GM23338 (cell line): Measurements from ENCODE around the gene MAST4. TPM values are rescaled to one million over a fixed set of nuclear protein-coding genes. Genes with fewer than 3 reads are reported as not detected.

ENCODE experiments used
- ATAC-seq: fragments of 200-7000 bp; cut with Tn5 transposase; 3 replicates; pipeline ENCODE4 v1.9.1; 2020
- DNase-seq: peaks from one replicate; pipeline ENCODE4 v3.0.0-alpha.2; 2015; ENCODE audit warnings: low spot score
- H2AFZ ChIP-seq: fragments of 200-600 bp; sonication (generic); 2 replicates; pipeline ENCODE4 v1.8.0; 2016; ENCODE audit warnings: antibody characterized with exemption, mild to moderate bottlenecking, moderate library complexity
- H3F3A ChIP-seq: fragments of 200-600 bp; sonication (generic); replicated peaks from 2 replicates; pipeline ENCODE4 v1.8.0; 2017; ENCODE audit warnings: antibody characterized with exemption, mixed run types, low read depth
- H3K27ac ChIP-seq: fragments of 200-600 bp; sonication (generic); 2 replicates; pipeline ENCODE4 v1.6.1; 2016; ENCODE audit warnings: low read depth
- H3K27me3 ChIP-seq: fragments of 200-600 bp; sonication (generic); 2 replicates; pipeline ENCODE4 v1.8.0; 2016; ENCODE audit warnings: mild to moderate bottlenecking, mixed run types, moderate library complexity; ENCODE audit not compliant: insufficient read depth
- H3K36me3 ChIP-seq: fragments of 200-600 bp; sonication (generic); 2 replicates; pipeline ENCODE4 v1.8.0; 2016; ENCODE audit warnings: mild to moderate bottlenecking; ENCODE audit not compliant: insufficient read depth
- H3K4me1 ChIP-seq: fragments of 200-600 bp; sonication (generic); 2 replicates; pipeline ENCODE4 v1.8.0; 2016; ENCODE audit warnings: mild to moderate bottlenecking, moderate library complexity; ENCODE audit not compliant: insufficient read depth
- H3K4me2 ChIP-seq: fragments of 200-600 bp; sonication (generic); 2 replicates; pipeline ENCODE4 v1.7.1; 2017; ENCODE audit warnings: mixed run types
- H3K4me3 ChIP-seq: fragments of 200-600 bp; sonication (generic); 2 replicates; pipeline ENCODE4 v1.6.1; 2016; ENCODE audit warnings: mixed run types
- H3K79me2 ChIP-seq: fragments of 200-600 bp; sonication (generic); replicated peaks from 2 replicates; pipeline ENCODE4 v1.8.0; 2017; ENCODE audit warnings: mild to moderate bottlenecking; ENCODE audit not compliant: insufficient read depth
- H3K9me2 ChIP-seq: fragments of 200-600 bp; sonication (generic); 2 replicates; pipeline ENCODE4 v1.8.0; 2017; ENCODE audit not compliant: insufficient read depth
- H4K20me1 ChIP-seq: fragments of 200-600 bp; sonication (generic); replicated peaks from 2 replicates; pipeline ENCODE4 v1.8.0; 2017; ENCODE audit warnings: mild to moderate bottlenecking; ENCODE audit not compliant: insufficient read depth
- H3K27ac Mint-ChIP-seq: 2 replicates; pipeline ENCODE4 v1.8.0; 2020; ENCODE audit warnings: inconsistent platforms, mild to moderate bottlenecking, moderate library complexity, mixed read lengths
- H3K27me3 Mint-ChIP-seq: 3 replicates; pipeline ENCODE4 v1.8.0; 2022; ENCODE audit warnings: low read depth, mild to moderate bottlenecking, moderate library complexity, mixed read lengths, inconsistent platforms; ENCODE audit not compliant: insufficient read depth, poor library complexity
- H3K36me3 Mint-ChIP-seq: 3 replicates; pipeline ENCODE4 v1.8.0; 2021; ENCODE audit warnings: low read depth, mild to moderate bottlenecking, inconsistent platforms, moderate library complexity, mixed read lengths
- H3K4me1 Mint-ChIP-seq: 3 replicates; pipeline ENCODE4 v1.8.0; 2020; ENCODE audit warnings: mild to moderate bottlenecking, inconsistent platforms, mixed read lengths
- H3K4me3 Mint-ChIP-seq: 3 replicates; pipeline ENCODE4 v1.8.0; 2021; ENCODE audit warnings: moderate library complexity, mild to moderate bottlenecking, inconsistent platforms, mixed read lengths
- H3K9me3 Mint-ChIP-seq: 3 replicates; pipeline ENCODE4 v1.8.0; 2020; ENCODE audit warnings: moderate library complexity, mild to moderate bottlenecking, inconsistent platforms, mixed read lengths
- CREB1 ChIP-seq: fragments of 250-450 bp; sonication (Bioruptor Pico); IDR thresholded peaks from 2 replicates; pipeline ENCODE4 v1.5.0; 2020; ENCODE audit warnings: low read depth, mild to moderate bottlenecking, moderate library complexity
- JUNB ChIP-seq: IDR thresholded peaks from one replicate; pipeline ENCODE4 v1.6.1; 2016; ENCODE audit warnings: antibody characterized with exemption; ENCODE audit not compliant: unreplicated experiment
- NANOG ChIP-seq: IDR thresholded peaks from 2 replicates; pipeline ENCODE4 v1.6.1; 2016; ENCODE audit warnings: antibody characterized with exemption, borderline replicate concordance
- STAT1 ChIP-seq: IDR thresholded peaks from one replicate; pipeline ENCODE4 v1.6.1; 2016; ENCODE audit warnings: antibody characterized with exemption; ENCODE audit not compliant: unreplicated experiment
- ZNF331 ChIP-seq: fragments of 250-450 bp; sonication (Bioruptor Pico); IDR thresholded peaks from 2 replicates; pipeline ENCODE4 v1.5.0; 2020; ENCODE audit warnings: low read depth, mild to moderate bottlenecking, moderate library complexity
- polyA plus RNA-seq: library from polyadenylated mRNA; unstranded; fragments of >200 nt; fragmentation: Nextera tagmentation; extraction: Ambion mirVana; gene quantifications from 2 replicates; pipeline ENCODE4 v1.2.1, GENCODE V29; 2016
- total RNA-seq: library from RNA; depleted of rRNA; stranded (reverse); fragments of >200 nt; shearing (Covaris generic); gene quantifications from 2 replicates; pipeline ENCODE4 v1.2.3, GENCODE V29; 2014
- TF ChIP-seq, protein P1 (sequence below): IDR thresholded peaks from one replicate; pipeline ENCODE4 v1.6.1; 2018; ENCODE audit warnings: antibody characterized with exemption; ENCODE audit not compliant: unreplicated experiment
- TF ChIP-seq, protein P2 (sequence below), 2 experiments: fragments of 200-600 bp in 1 of 2; sonication (generic) in 1 of 2; conservative IDR thresholded peaks; 2 replicates each; pipeline versions ENCODE4 v1.5.1 to v1.6.1; 2016 to 2017; ENCODE audit warnings: antibody characterized with exemption in 2 of 2, low read depth in 2 of 2, mild to moderate bottlenecking in 2 of 2, moderate library complexity in 1 of 2
- TF ChIP-seq, protein P3 (sequence below): fragments of 250-450 bp; sonication (Bioruptor Pico); IDR thresholded peaks from 2 replicates; pipeline ENCODE4 v1.5.0; 2020; ENCODE audit warnings: mild to moderate bottlenecking, moderate library complexity
- TF ChIP-seq, protein P4 (sequence below): IDR thresholded peaks from 2 replicates; pipeline ENCODE4 v1.6.1; 2016; ENCODE audit warnings: antibody characterized with exemption

Gene MAST4
- total and polyA plus RNA-seq, 2 experiments from 2014 or later: 3.6 to 8.5 TPM

DNA sequence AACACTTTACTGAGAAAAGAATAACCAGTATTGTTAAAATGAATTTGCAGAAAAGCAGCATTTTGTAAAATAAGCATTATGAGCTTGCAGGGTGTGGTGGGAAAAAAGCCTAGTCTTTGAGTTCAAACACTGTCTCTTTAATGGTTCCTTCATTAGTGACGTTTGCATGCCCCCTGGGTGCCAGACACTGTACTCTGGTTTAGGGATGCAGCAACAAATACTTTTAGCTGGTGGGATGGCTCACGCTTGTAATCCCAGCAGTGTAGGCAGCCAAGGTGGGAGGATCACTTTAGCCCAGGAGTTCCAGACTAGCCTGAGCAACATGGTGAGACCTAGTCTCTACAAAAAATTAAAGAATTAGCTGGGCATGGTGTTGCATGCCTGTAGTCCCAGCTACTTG is 62.3 kb downstream of the MAST4 start:
- Histone ChIP-seq H3K27me3 (no peaks in the 10 kb centered on the region), H4K20me1 (no peaks in the 10 kb centered on the region), H3K4me1 (peaks cover 22% of the 10 kb centered on the region), H3K9me2 (0 out of 2 replicates have a peak, but pooled peaks cover 5% of the 10 kb centered on the region), H3K27ac (no peak overlapping the region), H3K4me2 (no peak overlapping the region), H3F3A (no peaks in the 10 kb centered on the region), H3K79me2 (no peaks in the 10 kb centered on the region), H3K36me3 (no peaks in the 10 kb centered on the region), H2AFZ (no peak overlapping the region), H3K4me3 (no peak overlapping the region)
- ATAC-seq (no peak; the same call in 1 of the 3 replicates), DNase-seq (no peak)
- peaks cover 22% of the 10 kb centered on the region for H3K4me1 Mint-ChIP-seq
- H3K36me3 Mint-ChIP-seq: no peaks in the 10 kb centered on the region
- H3K27ac Mint-ChIP-seq: no peak overlapping the region
- H3K27me3 Mint-ChIP-seq: peaks cover 3% of the 10 kb centered on the region
- H3K9me3 Mint-ChIP-seq: no peaks in the 10 kb centered on the region
- TF ChIP-seq, protein P1, sequence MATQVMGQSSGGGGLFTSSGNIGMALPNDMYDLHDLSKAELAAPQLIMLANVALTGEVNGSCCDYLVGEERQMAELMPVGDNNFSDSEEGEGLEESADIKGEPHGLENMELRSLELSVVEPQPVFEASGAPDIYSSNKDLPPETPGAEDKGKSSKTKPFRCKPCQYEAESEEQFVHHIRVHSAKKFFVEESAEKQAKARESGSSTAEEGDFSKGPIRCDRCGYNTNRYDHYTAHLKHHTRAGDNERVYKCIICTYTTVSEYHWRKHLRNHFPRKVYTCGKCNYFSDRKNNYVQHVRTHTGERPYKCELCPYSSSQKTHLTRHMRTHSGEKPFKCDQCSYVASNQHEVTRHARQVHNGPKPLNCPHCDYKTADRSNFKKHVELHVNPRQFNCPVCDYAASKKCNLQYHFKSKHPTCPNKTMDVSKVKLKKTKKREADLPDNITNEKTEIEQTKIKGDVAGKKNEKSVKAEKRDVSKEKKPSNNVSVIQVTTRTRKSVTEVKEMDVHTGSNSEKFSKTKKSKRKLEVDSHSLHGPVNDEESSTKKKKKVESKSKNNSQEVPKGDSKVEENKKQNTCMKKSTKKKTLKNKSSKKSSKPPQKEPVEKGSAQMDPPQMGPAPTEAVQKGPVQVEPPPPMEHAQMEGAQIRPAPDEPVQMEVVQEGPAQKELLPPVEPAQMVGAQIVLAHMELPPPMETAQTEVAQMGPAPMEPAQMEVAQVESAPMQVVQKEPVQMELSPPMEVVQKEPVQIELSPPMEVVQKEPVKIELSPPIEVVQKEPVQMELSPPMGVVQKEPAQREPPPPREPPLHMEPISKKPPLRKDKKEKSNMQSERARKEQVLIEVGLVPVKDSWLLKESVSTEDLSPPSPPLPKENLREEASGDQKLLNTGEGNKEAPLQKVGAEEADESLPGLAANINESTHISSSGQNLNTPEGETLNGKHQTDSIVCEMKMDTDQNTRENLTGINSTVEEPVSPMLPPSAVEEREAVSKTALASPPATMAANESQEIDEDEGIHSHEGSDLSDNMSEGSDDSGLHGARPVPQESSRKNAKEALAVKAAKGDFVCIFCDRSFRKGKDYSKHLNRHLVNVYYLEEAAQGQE: no peak
- TF ChIP-seq, protein P2, sequence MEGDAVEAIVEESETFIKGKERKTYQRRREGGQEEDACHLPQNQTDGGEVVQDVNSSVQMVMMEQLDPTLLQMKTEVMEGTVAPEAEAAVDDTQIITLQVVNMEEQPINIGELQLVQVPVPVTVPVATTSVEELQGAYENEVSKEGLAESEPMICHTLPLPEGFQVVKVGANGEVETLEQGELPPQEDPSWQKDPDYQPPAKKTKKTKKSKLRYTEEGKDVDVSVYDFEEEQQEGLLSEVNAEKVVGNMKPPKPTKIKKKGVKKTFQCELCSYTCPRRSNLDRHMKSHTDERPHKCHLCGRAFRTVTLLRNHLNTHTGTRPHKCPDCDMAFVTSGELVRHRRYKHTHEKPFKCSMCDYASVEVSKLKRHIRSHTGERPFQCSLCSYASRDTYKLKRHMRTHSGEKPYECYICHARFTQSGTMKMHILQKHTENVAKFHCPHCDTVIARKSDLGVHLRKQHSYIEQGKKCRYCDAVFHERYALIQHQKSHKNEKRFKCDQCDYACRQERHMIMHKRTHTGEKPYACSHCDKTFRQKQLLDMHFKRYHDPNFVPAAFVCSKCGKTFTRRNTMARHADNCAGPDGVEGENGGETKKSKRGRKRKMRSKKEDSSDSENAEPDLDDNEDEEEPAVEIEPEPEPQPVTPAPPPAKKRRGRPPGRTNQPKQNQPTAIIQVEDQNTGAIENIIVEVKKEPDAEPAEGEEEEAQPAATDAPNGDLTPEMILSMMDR (conservative IDR thresholded peaks at IDR 0.05; ENCODE audit: low read depth in 2 of 2): peak in 1 of 2 experiments; percentile 10; a peak in 1 of 4 replicates
- no peak for TF ChIP-seq JUNB
- no peak overlapping the region for H3K4me3 Mint-ChIP-seq

DNA sequence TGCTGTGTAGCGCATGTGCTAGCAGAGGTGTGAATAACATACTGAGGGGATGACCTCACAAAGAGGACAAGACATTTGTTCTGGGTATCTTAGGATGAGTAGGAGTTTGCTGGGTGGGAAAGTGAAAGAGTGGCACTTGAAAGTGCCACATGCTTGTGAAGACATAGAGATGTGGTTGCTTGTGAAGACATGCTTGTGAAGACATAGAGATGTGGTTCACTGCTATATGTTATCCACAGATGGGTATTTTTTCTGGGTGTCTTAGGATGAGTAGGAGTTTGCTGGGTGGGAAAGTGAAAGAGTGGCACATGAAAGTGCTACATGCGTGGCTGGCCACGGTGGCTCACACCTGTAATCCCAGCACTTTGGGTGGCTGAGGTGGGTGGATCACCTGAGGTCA is 63.6 kb downstream of the MAST4 start:
- H2AFZ ChIP-seq: no peak overlapping the region
- no peak overlapping the region for H3K4me3 Mint-ChIP-seq
- peaks cover 1% of the 10 kb centered on the region for H3K27me3 Mint-ChIP-seq
- peaks cover 22% of the 10 kb centered on the region for H3K4me1 ChIP-seq
- DNase-seq (no peak), ATAC-seq (no peak)
- H3K27me3 ChIP-seq: no peaks in the 10 kb centered on the region
- H3K27ac ChIP-seq: no peak overlapping the region
- no peaks in the 10 kb centered on the region for H3F3A ChIP-seq
- no peaks in the 10 kb centered on the region for H3K79me2 ChIP-seq
- H3K36me3 ChIP-seq: no peaks in the 10 kb centered on the region
- H3K27ac Mint-ChIP-seq: no peak overlapping the region
- no peaks in the 10 kb centered on the region for H3K9me3 Mint-ChIP-seq
- no peak overlapping the region for H3K4me3 ChIP-seq
- H3K36me3 Mint-ChIP-seq: no peaks in the 10 kb centered on the region
- 0 out of 2 replicates have a peak, but pooled peaks cover 14% of the 10 kb centered on the region for H3K9me2 ChIP-seq
- no peaks in the 10 kb centered on the region for H4K20me1 ChIP-seq
- no peak overlapping the region for H3K4me2 ChIP-seq
- H3K4me1 Mint-ChIP-seq: peaks cover 19% of the 10 kb centered on the region
- TF ChIP-seq CREB1 (CRISPR knock-in tag) (no peak), JUNB (no peak), NANOG (no peak), ZNF331 (CRISPR knock-in tag) (no peak), STAT1 (no peak)
- TF ChIP-seq, protein P3, sequence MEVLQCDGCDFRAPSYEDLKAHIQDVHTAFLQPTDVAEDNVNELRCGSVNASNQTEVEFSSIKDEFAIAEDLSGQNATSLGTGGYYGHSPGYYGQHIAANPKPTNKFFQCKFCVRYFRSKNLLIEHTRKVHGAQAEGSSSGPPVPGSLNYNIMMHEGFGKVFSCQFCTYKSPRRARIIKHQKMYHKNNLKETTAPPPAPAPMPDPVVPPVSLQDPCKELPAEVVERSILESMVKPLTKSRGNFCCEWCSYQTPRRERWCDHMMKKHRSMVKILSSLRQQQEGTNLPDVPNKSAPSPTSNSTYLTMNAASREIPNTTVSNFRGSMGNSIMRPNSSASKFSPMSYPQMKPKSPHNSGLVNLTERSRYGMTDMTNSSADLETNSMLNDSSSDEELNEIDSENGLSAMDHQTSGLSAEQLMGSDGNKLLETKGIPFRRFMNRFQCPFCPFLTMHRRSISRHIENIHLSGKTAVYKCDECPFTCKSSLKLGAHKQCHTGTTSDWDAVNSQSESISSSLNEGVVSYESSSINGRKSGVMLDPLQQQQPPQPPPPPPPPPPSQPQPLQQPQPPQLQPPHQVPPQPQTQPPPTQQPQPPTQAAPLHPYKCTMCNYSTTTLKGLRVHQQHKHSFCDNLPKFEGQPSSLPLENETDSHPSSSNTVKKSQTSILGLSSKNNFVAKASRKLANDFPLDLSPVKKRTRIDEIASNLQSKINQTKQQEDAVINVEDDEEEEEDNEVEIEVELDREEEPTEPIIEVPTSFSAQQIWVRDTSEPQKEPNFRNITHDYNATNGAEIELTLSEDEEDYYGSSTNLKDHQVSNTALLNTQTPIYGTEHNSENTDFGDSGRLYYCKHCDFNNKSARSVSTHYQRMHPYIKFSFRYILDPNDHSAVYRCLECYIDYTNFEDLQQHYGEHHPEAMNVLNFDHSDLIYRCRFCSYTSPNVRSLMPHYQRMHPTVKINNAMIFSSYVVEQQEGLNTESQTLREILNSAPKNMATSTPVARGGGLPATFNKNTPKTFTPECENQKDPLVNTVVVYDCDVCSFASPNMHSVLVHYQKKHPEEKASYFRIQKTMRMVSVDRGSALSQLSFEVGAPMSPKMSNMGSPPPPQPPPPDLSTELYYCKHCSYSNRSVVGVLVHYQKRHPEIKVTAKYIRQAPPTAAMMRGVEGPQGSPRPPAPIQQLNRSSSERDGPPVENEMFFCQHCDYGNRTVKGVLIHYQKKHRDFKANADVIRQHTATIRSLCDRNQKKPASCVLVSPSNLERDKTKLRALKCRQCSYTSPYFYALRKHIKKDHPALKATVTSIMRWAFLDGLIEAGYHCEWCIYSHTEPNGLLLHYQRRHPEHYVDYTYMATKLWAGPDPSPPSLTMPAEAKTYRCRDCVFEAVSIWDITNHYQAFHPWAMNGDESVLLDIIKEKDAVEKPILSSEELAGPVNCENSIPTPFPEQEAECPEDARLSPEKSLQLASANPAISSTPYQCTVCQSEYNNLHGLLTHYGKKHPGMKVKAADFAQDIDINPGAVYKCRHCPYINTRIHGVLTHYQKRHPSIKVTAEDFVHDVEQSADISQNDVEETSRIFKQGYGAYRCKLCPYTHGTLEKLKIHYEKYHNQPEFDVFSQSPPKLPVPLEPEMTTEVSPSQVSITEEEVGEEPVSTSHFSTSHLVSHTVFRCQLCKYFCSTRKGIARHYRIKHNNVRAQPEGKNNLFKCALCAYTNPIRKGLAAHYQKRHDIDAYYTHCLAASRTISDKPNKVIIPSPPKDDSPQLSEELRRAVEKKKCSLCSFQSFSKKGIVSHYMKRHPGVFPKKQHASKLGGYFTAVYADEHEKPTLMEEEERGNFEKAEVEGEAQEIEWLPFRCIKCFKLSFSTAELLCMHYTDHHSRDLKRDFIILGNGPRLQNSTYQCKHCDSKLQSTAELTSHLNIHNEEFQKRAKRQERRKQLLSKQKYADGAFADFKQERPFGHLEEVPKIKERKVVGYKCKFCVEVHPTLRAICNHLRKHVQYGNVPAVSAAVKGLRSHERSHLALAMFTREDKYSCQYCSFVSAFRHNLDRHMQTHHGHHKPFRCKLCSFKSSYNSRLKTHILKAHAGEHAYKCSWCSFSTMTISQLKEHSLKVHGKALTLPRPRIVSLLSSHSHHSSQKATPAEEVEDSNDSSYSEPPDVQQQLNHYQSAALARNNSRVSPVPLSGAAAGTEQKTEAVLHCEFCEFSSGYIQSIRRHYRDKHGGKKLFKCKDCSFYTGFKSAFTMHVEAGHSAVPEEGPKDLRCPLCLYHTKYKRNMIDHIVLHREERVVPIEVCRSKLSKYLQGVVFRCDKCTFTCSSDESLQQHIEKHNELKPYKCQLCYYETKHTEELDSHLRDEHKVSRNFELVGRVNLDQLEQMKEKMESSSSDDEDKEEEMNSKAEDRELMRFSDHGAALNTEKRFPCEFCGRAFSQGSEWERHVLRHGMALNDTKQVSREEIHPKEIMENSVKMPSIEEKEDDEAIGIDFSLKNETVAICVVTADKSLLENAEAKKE (CRISPR knock-in tag): no peak
- TF ChIP-seq, protein P4, sequence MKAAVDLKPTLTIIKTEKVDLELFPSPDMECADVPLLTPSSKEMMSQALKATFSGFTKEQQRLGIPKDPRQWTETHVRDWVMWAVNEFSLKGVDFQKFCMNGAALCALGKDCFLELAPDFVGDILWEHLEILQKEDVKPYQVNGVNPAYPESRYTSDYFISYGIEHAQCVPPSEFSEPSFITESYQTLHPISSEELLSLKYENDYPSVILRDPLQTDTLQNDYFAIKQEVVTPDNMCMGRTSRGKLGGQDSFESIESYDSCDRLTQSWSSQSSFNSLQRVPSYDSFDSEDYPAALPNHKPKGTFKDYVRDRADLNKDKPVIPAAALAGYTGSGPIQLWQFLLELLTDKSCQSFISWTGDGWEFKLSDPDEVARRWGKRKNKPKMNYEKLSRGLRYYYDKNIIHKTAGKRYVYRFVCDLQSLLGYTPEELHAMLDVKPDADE: no peak
